Measurements from ENCODE around the gene CD6.

CD6 gene

GRCh38 chr11:60952742-60953170 lies 18.7 kb upstream of the CD6 start:
- Histone ChIP-seq H3K27ac (ENCODE audit: extremely low read depth, low read depth, low read length) (no peak overlapping the region), H3K4me3 (ENCODE audit: low read depth, low read length) (no peak overlapping the region), H3K36me3 (ENCODE audit: control insufficient read depth in 2 of 2, insufficient read depth in 1 of 2, low read length in 2 of 2) (no peaks in the 10 kb centered on the region), H3K4me1 (ENCODE audit: control insufficient read depth, insufficient read depth, low read length) (no peaks in the 10 kb centered on the region), H3K9me3 (ENCODE audit: control insufficient read depth, insufficient read depth, low read depth, low read length) (no peaks in the 10 kb centered on the region)
- TF ChIP-seq HOXC10 (CRISPR knock-in tag; IDR thresholded peaks at IDR 0.05) (no peak), ZBTB26 (tag by site-specific recombination; optimal IDR thresholded peaks at IDR 0.05) (no peak), ZNF404 (tag by site-specific recombination; IDR thresholded peaks at IDR 0.05) (no peak), ZNF16 (tag by site-specific recombination; IDR thresholded peaks at IDR 0.05; ENCODE audit: low read depth) (peak; percentile 67; the same call in 1 of the 2 replicates), ZNF664 (tag by site-specific recombination; IDR thresholded peaks at IDR 0.05) (peak; percentile 50; the same call in 1 of the 2 replicates), MZF1 (tag by site-specific recombination; IDR thresholded peaks at IDR 0.05; ENCODE audit: borderline replicate concordance) (no peak), ZNF514 (tag by site-specific recombination; IDR thresholded peaks at IDR 0.05) (no peak), ZBTB49 (tag by site-specific recombination; IDR thresholded peaks at IDR 0.05; ENCODE audit: low read depth) (no peak), ZNF623 (tag by site-specific recombination; IDR thresholded peaks at IDR 0.05) (peak; percentile 60), ZSCAN18 (tag by site-specific recombination; IDR thresholded peaks at IDR 0.05) (no peak)
- ChIA-PET POLR2A (no interaction called here), CTCF (interaction anchor here (0.6 to 0.9 kb wide), 2 partner anchors 8 to 121 kb away, joined by 3 to 4 read pairs; no protein-coding TSS in a partner anchor)

- ChIA-PET POLR2A (interaction anchor here (0.7 kb wide), 1 partner anchor 15 kb away, joined by 3 read pairs; no protein-coding TSS in a partner anchor), CTCF (interaction anchor here (0.9 to 1.4 kb wide), 3 partner anchors 13 to 122 kb away, joined by 3 to 5 read pairs (median 5); no protein-coding TSS in a partner anchor)
- H3K36me3 ChIP-seq (ENCODE audit: control insufficient read depth in 2 of 2, insufficient read depth in 1 of 2, low read length in 2 of 2): no peaks in the 10 kb centered on the region
- no peak overlapping the region for H3K4me3 ChIP-seq (ENCODE audit: low read depth, low read length)
- H3K27ac ChIP-seq (ENCODE audit: extremely low read depth, low read depth, low read length): no peak overlapping the region
- no peaks in the 10 kb centered on the region for H3K9me3 ChIP-seq (ENCODE audit: control insufficient read depth, insufficient read depth, low read depth, low read length)
- TF ChIP-seq ZBTB8A (tag by site-specific recombination; IDR thresholded peaks at IDR 0.05) (no peak), ZNF624 (tag by site-specific recombination; IDR thresholded peaks at IDR 0.05) (no peak), ZNF596 (tag by site-specific recombination; IDR thresholded peaks at IDR 0.05) (no peak), ZNF660 (tag by site-specific recombination; IDR thresholded peaks at IDR 0.05) (no peak), ZNF610 (tag by site-specific recombination; IDR thresholded peaks at IDR 0.05; ENCODE audit: borderline replicate concordance) (no peak), ZNF112 (tag by site-specific recombination; IDR thresholded peaks at IDR 0.05) (no peak), ZNF362 (tag by site-specific recombination; IDR thresholded peaks at IDR 0.05) (no peak), ZSCAN16 (tag by site-specific recombination; IDR thresholded peaks at IDR 0.05) (no peak), REST (tag by site-specific recombination; IDR thresholded peaks at IDR 0.05) (no peak), HIC1 (tag by site-specific recombination; IDR thresholded peaks at IDR 0.05) (no peak)
- H3K4me1 ChIP-seq (ENCODE audit: control insufficient read depth, insufficient read depth, low read length): no peaks in the 10 kb centered on the region
Observed at GRCh38 chr11:60953781-60954180, 17.7 kb upstream of the CD6 start.

All from HEK293 (cell line).